Measurements from ENCODE around the gene PNMT. TPM values are rescaled to one million over a fixed set of nuclear protein-coding genes. Genes with fewer than 3 reads are reported as not detected.
A peak's percentile ranks its signal among the peaks of the same experiment; 100 is the strongest.

Gene PNMT
- total RNA-seq, 1 donor from 2014 or later: 5.1 TPM

DNA sequence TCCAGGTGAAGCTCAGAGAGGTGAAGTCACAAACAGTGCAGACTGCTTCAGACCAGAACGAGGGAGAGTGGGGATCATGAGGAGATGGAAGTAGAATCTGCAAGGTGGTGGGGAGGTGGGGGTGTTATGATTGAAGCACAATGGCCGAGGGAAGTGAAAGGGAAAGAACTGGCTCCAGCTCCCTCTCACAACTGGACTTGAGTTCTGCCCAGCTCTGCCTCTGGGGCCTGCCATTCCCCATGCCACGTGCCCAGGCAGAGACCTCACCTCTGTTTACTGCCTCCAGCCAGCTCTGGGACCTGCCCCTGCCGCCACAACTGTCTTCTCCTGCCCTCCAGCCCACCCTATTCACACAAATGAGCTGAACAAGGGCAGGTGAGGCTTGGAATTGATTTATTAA is 2.5 kb downstream of the PNMT start:
- Histone ChIP-seq H3K4me3 (no peak overlapping the region), H3K27ac (no peak overlapping the region), H3K9me3 (no peaks in the 10 kb centered on the region), H3K36me3 (no peaks in the 10 kb centered on the region), H3K4me1 (peaks cover 18 to 47% of the 10 kb centered on the region in 2 donors), H3K27me3 (no peaks in the 10 kb centered on the region)
- TF ChIP-seq, protein P1, sequence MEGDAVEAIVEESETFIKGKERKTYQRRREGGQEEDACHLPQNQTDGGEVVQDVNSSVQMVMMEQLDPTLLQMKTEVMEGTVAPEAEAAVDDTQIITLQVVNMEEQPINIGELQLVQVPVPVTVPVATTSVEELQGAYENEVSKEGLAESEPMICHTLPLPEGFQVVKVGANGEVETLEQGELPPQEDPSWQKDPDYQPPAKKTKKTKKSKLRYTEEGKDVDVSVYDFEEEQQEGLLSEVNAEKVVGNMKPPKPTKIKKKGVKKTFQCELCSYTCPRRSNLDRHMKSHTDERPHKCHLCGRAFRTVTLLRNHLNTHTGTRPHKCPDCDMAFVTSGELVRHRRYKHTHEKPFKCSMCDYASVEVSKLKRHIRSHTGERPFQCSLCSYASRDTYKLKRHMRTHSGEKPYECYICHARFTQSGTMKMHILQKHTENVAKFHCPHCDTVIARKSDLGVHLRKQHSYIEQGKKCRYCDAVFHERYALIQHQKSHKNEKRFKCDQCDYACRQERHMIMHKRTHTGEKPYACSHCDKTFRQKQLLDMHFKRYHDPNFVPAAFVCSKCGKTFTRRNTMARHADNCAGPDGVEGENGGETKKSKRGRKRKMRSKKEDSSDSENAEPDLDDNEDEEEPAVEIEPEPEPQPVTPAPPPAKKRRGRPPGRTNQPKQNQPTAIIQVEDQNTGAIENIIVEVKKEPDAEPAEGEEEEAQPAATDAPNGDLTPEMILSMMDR (IDR thresholded peaks at IDR 0.05): no peak
- intact Hi-C loops (cut with DNase I): no loop called here
- no peak for DNase-seq (ENCODE audit: low spot score in 2 of 2)

DNA sequence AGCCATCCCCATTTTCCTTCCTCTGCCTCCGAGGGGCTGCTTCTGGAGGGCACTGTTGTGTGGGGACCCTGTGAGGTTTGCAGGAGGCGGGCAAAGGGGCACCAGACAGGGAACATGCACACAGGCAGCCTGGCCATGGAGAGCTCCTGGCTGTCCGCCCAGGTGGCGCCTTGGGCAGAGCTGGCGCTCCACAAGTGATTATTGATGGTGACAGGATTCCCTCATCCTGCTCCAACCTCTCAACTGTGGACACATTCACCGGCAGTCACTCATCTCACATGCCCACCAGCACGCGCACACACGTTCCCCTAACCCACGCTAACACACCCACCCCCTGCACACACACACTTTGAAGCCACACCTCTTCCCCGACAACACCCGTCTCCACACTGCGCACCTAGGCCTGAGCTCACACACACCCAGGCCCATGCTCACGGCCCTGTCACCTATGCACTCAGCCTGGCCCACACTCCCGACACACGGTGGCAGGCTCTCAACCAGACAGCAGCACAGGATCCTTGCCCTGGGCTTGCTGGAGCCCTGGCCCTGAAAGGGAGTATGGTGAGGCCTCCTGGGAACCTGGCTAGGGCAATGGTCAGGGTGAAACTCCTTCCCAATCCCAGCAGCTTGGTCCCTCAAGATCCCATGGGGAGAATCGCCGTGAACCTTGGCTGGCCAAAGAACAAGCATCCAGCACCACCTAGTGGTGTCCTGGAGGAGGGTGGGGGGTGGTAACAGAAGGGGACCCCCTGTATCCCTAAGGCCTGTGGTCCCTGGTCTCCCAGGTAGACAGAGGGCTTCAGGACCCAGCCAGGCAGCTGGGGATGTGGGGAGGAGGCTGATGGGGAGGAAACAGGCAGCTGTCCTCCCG is 3.6 kb downstream of the PNMT start:
- intact Hi-C loops (cut with DNase I): loop anchor here (1.0 kb wide), 1 partner anchor 50 kb away; no protein-coding TSS in a partner anchor
- H3K27me3 ChIP-seq: no peaks in the 10 kb centered on the region
- peaks cover 24 to 47% of the 10 kb centered on the region in 2 donors for H3K4me1 ChIP-seq
- H3K36me3 ChIP-seq: no peaks in the 10 kb centered on the region
- H3K4me3 ChIP-seq: no peak overlapping the region
- DNase-seq (ENCODE audit: low spot score in 2 of 2): peak in 1 of 2 donors; percentile 69
- peak overlapping the region; percentile 21 to 26 for H3K27ac ChIP-seq
- H3K9me3 ChIP-seq: no peaks in the 10 kb centered on the region
- TF ChIP-seq, protein P1 (IDR thresholded peaks at IDR 0.05): peak; percentile 45 to 72 (median 53)

DNA sequence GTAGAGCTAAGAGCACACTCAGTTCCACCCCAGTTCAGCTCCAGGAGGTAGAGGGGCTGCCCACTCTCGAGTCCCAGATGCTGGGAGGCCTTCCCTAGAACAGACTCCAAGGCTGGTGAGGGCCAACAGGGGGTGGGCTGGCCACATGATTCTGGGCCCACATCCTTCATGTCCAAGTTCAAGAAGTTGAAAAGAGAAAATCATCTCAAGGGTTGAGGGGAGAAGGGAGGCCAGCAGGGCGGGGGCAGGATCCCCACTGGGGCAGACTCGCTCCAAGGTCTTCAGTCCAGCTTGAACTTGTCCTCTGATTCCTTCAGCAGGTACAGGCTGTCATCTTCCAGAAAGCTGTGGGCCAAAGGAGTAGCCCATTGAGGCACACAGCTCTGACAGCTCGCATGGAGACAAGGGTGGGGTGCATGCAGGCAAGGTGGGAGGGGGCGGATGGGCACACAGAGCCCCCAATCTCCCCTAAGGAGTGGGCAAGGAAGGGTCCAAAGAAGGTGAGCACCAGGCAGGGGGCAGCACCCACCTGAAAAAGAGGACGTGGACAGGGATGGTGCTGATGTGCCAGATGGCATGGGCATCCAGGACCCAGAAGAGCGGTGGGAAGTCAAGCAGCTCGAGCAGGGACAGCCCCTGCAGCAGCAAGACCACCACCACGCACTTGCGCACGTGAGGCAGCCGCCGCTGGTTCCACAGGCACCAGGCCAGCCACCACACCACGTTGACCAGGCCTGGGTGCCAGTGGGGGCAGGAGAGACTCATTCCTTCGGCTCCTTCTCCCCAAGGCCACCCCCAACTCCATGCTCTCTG is 4.5 kb downstream of the PNMT start:
- peak in 1 of 2 donors; percentile 57 for DNase-seq (ENCODE audit: low spot score in 2 of 2)
- intact Hi-C loops (cut with DNase I): loop anchor here (1.0 kb wide), 1 partner anchor 50 kb away; no protein-coding TSS in a partner anchor
- TF ChIP-seq, protein P1 (IDR thresholded peaks at IDR 0.05): no peak
- H3K27ac ChIP-seq: peak overlapping the region; percentile 21 to 26
- H3K4me3 ChIP-seq: no peak overlapping the region
- H3K4me1 ChIP-seq: peaks cover 19 to 46% of the 10 kb centered on the region in 2 donors
- H3K36me3 ChIP-seq: no peaks in the 10 kb centered on the region
- H3K27me3 ChIP-seq: no peaks in the 10 kb centered on the region
- H3K9me3 ChIP-seq: no peaks in the 10 kb centered on the region

DNA sequence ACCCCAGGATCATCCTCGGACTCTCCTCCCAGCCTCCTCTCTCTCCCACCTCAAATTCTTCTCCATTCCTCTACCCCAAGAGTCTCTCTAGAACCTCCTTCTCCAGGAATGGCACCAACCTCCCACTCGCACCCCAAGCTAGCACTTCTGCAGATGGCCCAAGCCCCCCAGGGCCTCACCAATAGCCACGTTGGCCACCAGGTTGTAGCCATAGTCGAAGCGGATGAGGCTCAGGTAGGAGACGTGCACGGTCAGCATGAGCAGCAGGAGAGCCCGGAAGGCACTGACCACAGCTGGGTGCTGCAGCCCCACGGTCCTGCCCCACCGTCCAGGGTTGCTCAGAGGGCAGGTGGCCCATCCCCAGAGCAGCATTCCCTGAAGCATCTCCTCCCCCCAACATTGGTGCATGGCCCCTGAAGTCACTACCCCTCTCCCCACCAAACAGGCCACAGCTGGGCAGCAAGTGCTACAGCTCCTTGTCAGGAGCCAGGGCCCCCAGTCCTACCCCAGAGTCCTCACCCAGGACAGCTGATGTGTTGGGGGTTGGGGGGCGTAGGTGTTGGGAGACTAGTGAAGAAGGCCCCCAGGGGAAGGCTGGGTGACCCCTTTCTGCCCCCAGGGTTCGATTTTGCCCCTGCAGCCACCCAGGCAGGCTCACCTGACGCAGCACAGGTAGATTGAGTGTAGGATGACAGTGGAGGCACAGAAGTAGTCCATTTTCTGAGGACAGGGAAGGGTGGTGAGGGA is 5.3 kb downstream of the PNMT start:
- DNase-seq (ENCODE audit: low spot score in 2 of 2): peak in 1 of 2 donors; percentile 53
- no peak overlapping the region for H3K4me3 ChIP-seq
- H3K9me3 ChIP-seq: no peaks in the 10 kb centered on the region
- H3K27ac ChIP-seq: peak overlapping the region in 1 of 2 donors; percentile 95
- no peaks in the 10 kb centered on the region for H3K27me3 ChIP-seq
- TF ChIP-seq, protein P1 (IDR thresholded peaks at IDR 0.05): no peak
- H3K36me3 ChIP-seq: no peaks in the 10 kb centered on the region
- intact Hi-C loops (cut with DNase I): no loop called here
- H3K4me1 ChIP-seq: peaks cover 23 to 47% of the 10 kb centered on the region in 2 donors

DNA sequence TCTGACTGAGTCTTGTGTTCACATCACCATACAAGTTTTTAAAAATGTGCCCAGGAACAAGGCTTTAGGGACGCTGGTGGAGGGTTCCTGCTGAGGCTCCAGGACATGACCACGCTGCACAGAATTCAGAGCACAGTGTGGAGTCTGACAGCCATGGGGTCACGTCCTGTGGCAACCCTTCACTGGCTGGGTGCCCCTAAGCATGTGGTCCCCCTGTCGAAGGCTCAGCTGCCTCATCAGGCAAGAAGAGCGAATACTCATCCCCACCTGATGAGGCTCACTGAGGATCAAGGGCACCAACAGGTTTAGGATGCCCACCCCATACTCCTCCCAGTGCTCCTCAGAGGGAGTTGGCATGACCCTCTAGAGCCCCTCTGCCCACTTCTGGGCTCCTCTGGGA is 5.9 kb downstream of the PNMT start:
- no peaks in the 10 kb centered on the region for H3K27me3 ChIP-seq
- intact Hi-C loops (cut with DNase I): no loop called here
- H3K4me1 ChIP-seq: peaks cover 23 to 46% of the 10 kb centered on the region in 2 donors
- TF ChIP-seq, protein P1 (IDR thresholded peaks at IDR 0.05): no peak
- no peaks in the 10 kb centered on the region for H3K9me3 ChIP-seq
- H3K4me3 ChIP-seq: no peak overlapping the region
- peak in 1 of 2 donors; percentile 42 for DNase-seq (ENCODE audit: low spot score in 2 of 2)
- H3K36me3 ChIP-seq: no peaks in the 10 kb centered on the region
- peak overlapping the region; percentile 90 to 95 for H3K27ac ChIP-seq
